ENCODE measurements around the gene PACS2. TPM values are rescaled to one million over a fixed set of nuclear protein-coding genes. Genes with fewer than 3 reads are reported as not detected.

Gene PACS2
- polyA plus RNA-seq, 4 donors: 46.8 to 102 (median 80.9) TPM

DNA sequence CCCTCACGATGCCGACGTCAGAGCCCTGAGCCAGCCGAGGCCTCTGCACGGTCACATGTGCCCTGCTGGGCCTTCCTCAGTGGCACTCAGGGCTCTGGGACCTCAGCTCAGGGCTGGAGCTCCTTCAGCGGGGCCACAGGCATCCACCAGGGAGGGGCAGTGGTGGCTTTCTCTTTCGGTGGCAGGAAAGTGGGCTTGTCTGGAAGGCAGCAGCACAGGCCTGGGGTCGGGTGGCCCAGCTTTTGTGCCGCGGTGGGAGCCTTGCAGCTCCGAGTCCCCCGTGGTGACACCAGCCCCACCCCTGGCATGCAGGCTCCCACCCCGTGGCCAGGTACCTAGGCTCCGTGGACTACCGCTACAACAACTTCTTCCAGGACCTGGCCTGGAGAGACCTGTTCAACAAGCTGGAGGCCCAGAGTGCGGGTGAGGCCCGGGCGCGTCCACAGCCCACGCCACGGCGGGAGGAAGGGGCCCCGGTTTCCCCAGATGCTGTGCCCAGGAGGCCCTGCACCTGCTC lies 69.6 kb downstream of the PACS2 start:
- DNase-seq (ENCODE audit: low read depth in 4 of 4, low spot score in 2 of 4): no peak

DNA sequence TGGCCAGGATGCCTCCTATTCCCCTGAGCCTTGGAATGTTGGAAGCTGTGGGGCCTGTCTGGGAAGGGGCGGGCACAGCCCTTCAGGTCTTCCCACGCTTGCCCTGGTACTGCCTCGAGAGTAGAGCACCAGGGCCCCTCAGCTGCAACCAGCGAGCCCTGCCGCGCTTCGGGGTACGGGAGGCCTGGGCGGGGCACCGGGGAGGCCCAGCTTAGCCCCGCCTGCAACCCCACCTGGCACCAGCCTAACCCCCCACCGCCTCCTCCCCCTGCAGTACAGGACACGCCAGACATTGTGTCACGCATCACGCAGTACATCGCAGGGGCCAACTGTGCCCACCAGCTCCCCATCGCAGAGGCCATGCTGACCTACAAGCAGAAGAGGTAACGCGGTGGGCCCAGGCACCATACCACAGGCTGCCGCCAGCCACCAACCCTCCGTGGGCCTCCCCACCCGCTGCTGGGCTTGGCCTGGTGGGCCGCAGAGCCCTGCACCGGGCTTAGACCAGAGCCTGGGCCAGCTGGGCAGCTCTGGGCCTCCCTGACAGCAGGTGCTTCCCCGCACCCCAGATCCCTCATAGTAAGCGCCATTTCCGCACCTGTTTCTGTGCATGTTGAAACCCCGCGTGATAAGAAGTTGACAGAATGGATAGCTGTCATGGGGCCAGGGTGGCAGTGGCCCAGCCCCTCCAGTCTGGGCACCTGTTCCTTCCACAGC lies 70.2 kb downstream of the PACS2 start:
- DNase-seq (ENCODE audit: low read depth in 4 of 4, low spot score in 2 of 4): no peak

DNA sequence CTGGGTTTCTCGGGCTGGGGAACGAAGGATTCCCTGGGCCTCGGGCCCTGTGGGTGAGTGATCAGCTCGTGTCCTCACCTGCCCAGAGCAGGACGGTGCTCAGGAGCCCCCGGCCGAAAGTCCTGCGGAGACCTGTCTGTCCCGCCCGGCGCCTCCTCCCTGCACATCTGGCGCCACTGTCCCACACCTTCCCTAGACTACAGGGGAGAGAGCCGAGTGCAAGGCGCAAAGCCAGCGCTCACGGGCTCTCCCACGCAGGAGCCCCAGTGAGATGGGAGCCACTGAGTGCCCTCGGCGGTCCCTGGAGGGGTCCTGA lies 70.7 kb downstream of the PACS2 start:
- DNase-seq (ENCODE audit: low read depth in 4 of 4, low spot score in 2 of 4): no peak

DNA sequence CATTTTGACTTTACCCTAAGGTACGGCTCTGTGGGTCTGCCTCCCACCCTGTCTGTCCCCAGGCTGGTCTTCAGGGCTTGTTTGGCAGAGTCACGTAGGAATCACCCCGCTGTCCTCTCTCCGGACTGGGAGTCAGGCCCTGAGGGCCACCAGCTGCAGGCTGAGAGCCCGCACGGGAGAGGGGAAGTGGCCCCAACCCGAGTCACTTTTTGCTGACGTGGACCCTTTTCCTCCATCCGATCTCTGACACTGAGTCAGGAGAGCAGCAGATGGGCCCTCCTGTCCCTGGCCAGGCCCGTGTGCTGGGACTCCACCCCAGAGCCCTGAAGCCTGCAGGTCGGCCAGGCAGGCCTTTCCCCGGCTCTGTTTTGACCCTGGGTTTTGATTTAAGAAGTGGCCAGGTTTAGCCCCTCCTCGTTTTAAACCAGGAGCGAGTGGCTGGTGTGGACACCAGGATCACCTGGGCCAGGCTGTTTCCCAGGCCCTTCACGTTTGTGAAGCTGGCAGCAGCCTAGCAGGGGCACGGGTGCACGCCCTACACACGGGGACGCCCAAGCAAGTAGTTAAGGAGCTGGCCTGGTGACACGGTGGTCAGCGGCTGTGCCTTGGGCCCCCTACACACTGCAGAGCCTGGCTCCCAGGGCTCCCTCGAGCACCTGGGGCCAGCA lies 71.3 kb downstream of the PACS2 start:
- DNase-seq (ENCODE audit: low read depth in 4 of 4, low spot score in 2 of 4): no peak

DNA sequence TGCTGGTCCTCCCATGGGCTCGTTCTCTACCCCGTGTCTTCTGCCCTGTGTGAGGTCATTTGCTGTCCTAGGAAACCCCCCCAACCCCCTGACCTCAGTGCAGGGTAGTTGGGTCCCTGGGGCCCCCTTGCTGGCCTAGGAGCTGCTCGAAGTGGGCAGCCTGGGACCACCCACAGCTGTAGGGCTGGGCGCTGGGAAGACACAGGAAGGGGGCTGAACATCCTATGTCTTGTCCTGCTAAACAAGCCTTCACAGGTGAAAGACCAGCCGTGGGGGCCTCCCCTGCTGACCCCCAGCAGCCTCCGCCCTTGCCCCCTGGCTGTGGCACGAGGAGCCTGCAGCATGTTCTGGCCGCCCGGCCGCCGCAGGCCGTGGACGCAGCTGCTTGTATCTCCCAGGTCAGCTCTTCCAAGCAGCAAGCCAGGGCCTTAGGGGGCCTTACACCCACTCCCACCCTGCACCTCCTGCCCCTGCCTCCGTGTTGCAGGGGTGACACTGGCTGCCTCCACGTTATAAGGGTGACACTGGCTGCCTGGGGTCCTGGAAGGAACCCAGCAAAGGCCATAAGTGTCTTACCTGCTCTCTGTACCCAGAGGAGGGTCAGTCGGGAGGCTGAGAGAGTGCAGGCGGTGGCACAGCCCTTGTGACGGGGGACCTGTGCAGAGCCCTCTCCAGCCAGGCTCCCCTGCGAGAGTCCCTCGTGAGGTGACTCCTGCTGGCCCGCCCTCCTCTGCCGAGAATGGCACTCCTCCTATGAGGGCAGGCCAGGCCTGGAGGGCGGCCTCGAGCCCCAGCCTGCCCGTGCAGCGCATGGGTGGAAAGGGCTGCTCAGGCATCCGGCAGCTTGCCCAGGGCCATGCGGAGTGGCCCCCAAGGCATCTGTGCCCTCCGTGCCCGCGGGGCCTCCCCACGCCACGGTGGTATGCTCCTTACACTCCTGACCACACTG lies 72.3 kb downstream of the PACS2 start:
- DNase-seq (ENCODE audit: low read depth in 4 of 4, low spot score in 2 of 4): no peak

DNA sequence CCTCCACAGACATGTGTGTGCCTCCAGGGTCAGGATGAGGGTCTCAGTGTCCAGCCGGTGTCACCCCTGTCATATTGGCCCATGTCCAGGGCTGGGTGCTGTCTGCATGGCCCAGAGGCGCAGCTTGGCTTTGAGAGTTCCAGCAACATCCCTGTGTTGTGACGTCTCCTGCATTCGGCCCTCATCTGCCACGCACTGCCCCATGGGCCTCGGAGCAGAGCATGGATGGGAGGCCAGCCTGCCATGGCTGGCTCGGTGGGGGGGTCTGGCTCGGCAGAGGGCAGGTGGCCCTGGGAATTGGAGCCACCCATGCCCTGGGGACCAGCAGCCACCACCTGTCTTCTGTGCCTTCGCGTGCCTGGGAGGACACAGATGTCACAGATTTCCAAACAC lies 73.0 kb downstream of the PACS2 start:
- no peak for DNase-seq (ENCODE audit: low read depth in 4 of 4, low spot score in 2 of 4)

DNA sequence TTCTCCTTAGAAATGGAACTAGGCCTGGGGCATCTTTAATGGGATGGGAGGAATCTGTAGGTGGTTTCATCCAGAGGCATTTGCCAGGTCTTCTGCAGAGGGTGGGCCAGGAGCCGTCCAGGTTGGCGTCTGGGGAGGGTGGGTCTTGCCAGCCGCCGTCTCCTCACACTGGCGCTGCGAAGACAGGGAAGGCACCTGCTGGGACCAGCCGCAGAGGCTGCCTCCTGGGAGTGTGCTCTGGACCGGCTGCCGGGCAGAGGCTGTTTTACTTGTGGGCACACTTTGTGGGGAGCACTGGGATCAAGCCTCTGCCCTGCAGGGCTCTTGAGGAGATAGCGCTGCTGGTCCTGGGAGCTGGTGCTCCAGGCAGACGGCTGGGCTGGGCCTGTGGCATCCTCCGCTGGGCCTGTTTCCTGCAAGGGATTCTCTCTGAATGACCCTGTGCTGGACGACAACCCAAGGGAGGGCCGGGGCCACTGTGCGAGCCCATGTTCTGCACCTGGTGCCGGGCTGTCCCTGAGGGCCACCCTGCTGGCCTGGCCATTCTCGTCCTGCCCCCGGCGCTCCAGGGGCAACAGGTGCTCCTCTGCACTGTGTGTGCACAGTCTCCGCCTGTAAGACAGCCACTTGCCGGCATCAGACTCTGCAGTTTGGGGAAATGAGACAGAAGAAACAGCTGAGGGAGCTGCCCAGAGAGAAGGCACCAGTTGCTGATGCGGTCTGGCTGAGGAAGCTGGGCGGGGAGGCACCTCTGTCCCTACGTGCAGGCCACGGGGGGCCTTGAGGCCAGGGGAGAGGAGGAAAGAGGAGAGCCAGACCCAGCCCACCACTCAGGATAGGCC lies 73.8 kb downstream of the PACS2 start:
- no peak for DNase-seq (ENCODE audit: low read depth in 4 of 4, low spot score in 2 of 4)

DNA sequence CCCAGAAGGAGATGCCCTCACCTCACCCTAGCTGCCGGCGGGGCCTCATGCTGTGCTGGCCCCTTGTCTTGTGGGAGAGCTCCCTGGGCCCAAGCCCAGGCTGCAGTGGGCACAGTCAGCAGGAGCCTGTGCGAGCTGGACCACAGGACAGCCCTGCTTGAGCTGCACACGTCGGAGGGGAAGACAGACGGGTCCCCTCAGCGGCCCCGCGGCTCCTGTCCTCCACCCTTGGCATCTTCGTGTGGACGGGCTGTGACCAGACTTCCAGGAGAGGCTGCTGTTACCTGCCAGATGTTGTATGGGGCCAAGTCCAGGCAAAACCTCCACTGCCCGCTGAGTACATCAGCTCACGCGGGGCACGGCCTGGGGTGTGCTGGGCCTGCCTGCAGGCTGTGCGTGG lies 74.4 kb downstream of the PACS2 start:
- DNase-seq (ENCODE audit: low read depth in 4 of 4, low spot score in 2 of 4): no peak

DNA sequence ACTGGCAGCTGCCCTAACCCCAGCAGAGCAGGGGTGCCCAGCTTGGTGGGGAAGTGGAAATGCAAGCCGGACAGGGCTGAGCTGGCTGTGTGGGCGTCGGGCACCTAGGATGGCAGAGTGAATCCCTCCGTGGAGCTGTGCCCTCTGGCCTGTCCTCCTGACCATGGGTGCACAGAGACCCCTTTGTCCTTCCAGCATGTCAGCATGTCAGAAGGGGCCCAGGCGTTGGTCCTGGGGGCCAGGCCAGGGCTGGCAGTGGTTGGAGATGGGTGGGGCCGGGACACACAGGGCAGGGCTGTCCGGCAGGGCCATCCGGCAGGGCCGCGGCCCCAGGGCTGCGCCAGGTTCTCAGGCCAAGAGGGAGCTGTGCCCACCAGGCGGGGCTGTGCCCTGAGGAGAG lies 75.0 kb downstream of the PACS2 start:
- no peak for DNase-seq (ENCODE audit: low read depth in 4 of 4, low spot score in 2 of 4)

DNA sequence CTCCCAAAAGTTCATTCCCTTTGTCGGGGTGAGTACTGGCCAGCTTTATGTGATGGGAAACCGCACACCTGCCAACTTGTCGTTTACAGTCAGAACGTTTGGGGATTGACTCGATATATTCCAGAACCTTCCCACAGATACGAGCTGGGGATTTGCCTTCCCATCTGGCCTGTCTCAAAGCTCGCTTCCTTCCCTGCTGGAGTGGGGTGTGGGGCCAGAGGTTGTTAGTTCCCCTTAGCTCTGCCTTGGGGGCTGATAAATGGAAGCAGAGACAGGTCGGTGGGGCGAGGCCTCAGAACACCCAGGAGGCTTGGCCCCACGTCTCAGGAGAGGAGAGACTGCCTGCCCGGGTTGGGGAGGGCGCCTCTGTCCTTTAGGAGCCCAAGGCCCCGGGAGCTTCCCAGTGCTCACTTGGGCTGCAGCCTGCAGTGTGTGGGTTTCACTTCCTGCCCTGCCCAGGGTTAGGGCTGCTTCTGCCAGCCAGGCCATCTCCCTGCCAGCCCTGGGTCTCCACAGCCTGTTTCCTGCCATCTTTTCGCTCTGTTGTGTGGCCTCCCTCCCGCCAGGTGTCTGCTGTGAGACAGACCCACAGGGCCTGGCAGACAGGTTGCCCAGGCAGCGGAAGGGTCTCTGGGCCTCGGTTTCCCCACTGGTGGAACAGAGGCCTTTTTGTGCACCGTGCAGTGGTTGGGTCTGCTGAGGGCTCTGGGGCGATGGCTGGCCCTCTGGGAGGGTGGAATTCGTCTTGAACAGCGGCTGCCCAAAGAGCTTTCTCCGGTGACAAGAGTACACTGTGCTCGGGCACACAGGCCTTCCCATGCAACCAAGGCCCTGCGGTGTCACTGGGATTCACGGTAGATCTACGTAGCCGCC lies 75.7 kb downstream of the PACS2 start:
- no peak for DNase-seq (ENCODE audit: low read depth in 4 of 4, low spot score in 2 of 4)

DNA sequence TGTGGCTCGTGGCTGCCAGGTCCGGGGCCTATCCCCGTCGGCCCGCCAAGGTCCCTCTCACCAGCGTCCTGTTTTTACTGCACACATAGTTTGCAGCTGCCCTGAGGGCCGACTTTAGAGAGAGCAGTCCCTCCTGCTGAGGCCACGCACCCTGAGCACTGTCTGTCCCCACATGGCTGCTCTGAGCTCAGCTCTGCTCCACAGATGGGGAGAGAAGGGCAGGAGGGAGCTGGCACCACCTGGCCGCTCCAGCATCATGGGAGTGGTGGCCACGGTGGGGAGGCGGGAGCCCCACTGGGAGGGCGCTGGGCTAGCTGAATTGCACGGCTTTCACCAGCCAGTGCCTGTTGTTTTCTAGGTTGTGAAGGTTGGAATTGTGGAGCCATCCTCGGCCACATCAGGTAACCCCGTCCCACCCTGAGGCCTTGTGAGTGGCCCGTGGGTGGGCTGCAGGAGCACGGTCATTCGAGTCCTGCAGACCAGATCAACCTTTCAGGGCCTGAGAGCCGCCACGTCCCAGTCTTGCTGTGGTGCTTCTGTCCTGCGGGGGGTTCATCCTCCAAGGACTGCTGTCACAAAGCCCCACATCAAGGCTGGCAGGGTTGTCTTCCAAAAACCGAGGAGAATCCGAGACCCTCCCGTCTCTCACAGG lies 76.4 kb downstream of the PACS2 start:
- DNase-seq (ENCODE audit: low read depth in 4 of 4, low spot score in 2 of 4): no peak

DNA sequence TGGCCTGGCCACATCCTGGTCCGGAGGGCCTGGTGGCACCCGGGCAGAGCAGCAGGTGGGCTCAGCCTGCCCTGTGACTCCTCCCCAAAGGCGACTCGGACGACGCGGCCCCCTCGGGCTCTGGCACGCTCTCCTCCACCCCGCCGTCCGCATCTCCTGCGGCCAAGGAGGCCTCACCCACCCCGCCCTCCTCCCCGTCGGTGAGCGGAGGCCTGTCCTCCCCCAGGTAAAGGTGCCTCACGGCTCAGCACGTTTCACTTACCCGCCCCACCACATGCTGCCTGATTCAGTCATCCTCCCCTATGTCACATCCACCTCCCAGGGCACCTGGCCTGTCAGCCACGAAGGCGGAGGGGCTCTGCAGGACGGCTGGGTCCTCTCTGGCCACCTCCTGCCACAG lies 77.0 kb downstream of the PACS2 start:
- no peak for DNase-seq (ENCODE audit: low read depth in 4 of 4, low spot score in 2 of 4)

DNA sequence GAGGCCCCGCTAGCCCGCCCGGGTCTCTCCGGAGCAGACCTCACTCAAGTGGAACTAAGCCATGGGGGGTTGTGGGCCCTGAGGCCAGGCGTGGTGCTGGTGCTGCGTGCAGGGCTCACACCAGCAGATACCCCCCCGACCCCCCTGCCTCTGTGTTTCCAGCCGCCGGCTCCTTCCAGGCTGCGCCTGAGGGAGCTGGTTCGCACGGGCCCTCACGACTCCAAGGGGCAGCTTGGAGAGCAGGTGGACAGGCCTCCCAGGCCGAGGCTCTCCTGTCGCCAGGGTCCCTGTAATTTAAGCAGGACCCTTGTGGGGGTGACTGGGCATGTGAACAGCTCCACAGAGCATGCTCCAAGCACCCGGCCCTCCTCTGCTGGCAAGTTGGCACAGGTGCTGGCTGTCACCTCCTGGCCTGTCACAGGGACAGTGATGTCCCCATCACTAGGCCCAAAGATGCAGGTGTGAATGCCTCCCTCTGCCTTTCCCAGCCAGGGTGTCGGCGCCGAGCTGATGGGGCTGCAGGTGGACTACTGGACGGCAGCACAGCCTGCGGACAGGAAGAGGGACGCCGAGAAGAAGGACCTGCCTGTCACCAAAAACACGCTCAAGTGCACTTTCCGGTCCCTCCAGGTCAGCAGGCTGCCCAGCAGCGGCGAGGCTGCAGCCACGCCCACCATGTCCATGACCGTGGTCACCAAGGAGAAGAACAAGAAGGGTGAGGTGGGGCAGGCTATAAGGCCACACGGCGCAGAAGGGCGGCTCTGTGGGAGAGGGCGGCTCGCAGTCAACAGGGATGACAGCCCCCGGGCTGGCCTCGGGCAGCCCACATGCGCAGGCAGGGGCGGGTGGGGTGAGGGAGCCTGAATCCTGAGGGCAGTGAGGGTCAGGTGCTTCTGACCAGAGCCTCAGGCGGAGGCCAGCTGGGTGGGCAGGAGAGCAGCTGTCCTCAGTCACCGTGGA lies 77.9 kb downstream of the PACS2 start:
- DNase-seq (ENCODE audit: low read depth in 4 of 4, low spot score in 2 of 4): no peak

DNA sequence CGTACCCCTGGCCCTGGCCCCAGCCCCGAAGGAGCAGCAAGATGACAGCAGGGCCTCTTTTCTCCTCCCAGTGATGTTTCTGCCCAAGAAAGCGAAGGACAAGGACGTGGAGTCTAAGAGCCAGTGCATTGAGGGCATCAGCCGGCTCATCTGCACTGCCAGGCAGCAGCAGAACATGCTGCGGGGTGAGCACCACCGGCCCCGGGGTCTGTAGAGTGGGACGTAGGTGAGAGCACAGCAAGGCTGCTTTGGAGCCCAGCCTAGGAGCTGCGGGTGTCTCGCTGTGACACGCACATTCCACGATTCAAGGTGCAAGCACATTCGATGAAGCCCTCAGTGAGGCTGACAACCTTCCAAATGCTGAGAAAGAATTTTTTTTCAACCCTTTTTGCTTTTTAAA lies 78.6 kb downstream of the PACS2 start:
- no peak for DNase-seq (ENCODE audit: low read depth in 4 of 4, low spot score in 2 of 4)

DNA sequence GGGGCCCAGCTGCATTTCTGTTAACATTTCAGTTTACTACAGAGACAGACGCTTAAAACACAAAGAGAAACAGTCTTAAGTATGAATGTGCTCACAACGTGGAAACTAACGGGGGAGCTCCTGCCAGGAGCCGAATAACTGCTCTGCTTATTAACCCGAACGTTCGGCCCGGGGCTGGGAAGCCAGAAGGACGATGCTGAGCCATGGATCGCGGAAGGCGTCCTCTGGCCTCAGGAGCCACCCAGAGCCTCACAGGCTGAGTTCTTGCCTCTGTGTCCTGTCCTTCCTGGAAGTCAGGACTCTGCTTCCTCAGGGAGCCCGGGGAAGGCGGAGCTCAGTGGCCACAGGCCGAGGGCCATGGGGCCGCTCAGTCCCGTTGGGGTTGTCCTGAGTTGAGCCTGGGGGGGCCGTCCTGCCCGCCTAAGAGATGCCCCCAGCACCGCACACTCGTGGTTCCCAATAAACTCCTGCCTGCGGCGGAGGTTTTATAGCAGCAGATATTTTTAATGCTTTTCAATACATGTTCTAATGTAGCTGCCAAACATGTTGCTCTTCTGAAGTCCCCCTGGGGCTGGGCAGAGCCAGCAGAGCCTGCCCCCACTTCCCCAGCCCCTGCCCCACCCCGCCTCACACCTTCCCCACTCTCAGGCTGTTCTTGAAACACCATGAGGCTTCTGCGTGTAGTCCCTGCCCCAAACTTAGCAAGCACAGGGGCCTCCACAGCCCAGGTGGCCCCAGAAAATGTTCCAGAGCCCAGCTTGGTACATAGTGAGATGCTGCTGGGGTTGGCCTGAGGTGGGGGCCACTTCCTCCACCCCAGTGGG lies 80.4 kb downstream of the PACS2 start:
- no peak for DNase-seq (ENCODE audit: low read depth in 4 of 4, low spot score in 2 of 4)

DNA sequence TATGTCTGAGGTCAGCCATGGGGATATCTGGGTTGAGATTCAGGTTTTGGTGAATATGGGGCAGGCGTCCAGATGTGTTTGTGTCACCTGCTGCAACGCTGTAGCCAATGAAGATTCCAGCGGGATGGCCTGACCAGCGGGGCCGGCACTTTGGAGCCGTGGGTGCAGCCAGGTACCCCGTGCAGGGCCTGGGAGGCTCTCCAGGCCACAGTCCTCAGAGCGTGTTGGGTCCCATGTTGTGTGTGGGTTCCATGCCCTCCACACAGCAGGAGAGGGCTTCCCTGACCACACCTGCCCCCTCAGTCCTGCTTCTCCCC lies 80.9 kb downstream of the PACS2 start:
- no peak for DNase-seq (ENCODE audit: low read depth in 4 of 4, low spot score in 2 of 4)

DNA sequence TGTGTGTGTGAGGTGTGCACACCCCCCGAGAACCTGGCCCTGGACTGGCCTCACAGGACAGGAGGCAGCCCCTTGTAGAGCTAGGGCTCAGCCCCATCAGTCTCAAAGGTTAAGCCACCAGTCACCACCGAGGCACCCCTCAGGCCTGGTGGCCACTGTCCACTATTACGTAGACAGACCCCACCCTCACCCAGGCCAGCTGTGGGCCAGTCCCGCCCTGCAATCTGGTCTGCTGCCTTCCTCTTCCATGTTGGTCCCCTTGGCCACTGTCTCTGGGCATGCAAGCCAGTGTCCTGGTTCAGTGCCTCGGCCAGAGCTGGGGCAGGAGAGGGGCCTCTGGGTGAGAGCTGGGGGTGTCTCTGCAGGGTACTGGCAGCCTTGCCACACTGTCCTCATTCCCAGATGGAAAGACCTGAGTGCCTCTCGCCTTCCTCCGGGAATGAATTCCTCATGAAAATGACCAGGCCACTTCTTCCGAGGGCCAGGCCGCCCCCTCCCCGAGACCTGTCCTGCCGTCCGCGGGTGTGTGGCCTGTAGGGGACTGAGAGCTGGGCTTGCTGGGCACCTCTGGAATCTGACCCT lies 82.9 kb downstream of the PACS2 start:
- no peak for DNase-seq (ENCODE audit: low read depth in 4 of 4, low spot score in 2 of 4)

Data from left renal cortex interstitium (tissue), 4 donors.